H1 (cell line): ENCODE measurements around the gene POLR3A. TPM values are rescaled to one million over a fixed set of nuclear protein-coding genes. Genes with fewer than 3 reads are reported as not detected.

ENCODE experiments used
- CTCF ChIA-PET: fragments of 300-600 bp; sonication (Branson Sonifier 250); formaldehyde crosslinking; loops from one replicate; lab custom pipeline; 2021; ENCODE audit not compliant: partially characterized antibody; lab: Charles Lee
- POLR2A ChIA-PET: fragments of 300-600 bp; sonication (Branson Sonifier 250); formaldehyde crosslinking; loops from one replicate; lab custom pipeline; 2021; ENCODE audit warnings: inconsistent platforms; ENCODE audit not compliant: partially characterized antibody; lab: Charles Lee
- DNase-seq, 2 experiments: peaks; one replicate each; pipeline versions ENCODE4 v3.0.0 to v3.0.0-alpha.2; 2010 to 2022; ENCODE audit warnings: low spot score in 2 of 2, low read depth in 1 of 2, mixed read lengths in 1 of 2
- FAIRE-seq: peaks from 2 replicates; lab custom pipeline; 2011; peaks lifted over from hg19 to GRCh38; lab: Jason Lieb, UNC
- H2AFZ ChIP-seq: 2 replicates; pipeline ENCODE4 v1.8.1; 2012; ENCODE audit warnings: low read length, inconsistent platforms
- H2AK5ac ChIP-seq: 2 replicates; pipeline ENCODE4 v1.6.1; 2013; ENCODE audit warnings: low read depth, low read length
- H2BK120ac ChIP-seq: replicated peaks from 2 replicates; pipeline ENCODE3; 2013; ENCODE audit warnings: low read depth, low read length, inconsistent platforms
- H2BK12ac ChIP-seq: 2 replicates; pipeline ENCODE4 v1.6.1; 2013; ENCODE audit warnings: low read depth, low read length
- H2BK15ac ChIP-seq: 2 replicates; pipeline ENCODE4 v1.6.1; 2013; ENCODE audit warnings: low read length
- H2BK20ac ChIP-seq: 2 replicates; pipeline ENCODE4 v1.6.1; 2013; ENCODE audit warnings: low read length
- H2BK5ac ChIP-seq: 2 replicates; pipeline ENCODE4 v1.6.1; 2013; ENCODE audit warnings: low read depth, low read length
- H3K14ac ChIP-seq: 2 replicates; pipeline ENCODE4 v1.6.1; 2013; ENCODE audit warnings: inconsistent platforms; ENCODE audit not compliant: insufficient read length
- H3K18ac ChIP-seq: 2 replicates; pipeline ENCODE4 v1.6.1; 2013; ENCODE audit warnings: low read length; ENCODE audit errors: extremely low read depth
- H3K23ac ChIP-seq: 2 replicates; pipeline ENCODE4 v1.6.1; 2013; ENCODE audit warnings: inconsistent platforms; ENCODE audit not compliant: insufficient read length
- H3K23me2 ChIP-seq: 2 replicates; pipeline ENCODE4 v1.6.1; 2013; ENCODE audit warnings: low read depth, low read length
- H3K27ac ChIP-seq: 2 replicates; pipeline ENCODE4 v1.6.1; 2011; ENCODE audit warnings: low read depth, low read length, inconsistent platforms
- H3K27me3 ChIP-seq, 4 experiments: replicated peaks in 1 of 4; 1 replicate in 1 of 4; 2 replicates in 3 of 4; pipeline versions ENCODE4 v1.6.1 to v1.8.1; 2011 to 2013; ENCODE audit warnings: low read length in 3 of 4, mild to moderate bottlenecking in 3 of 4, inconsistent platforms in 2 of 4, mixed read lengths in 2 of 4, moderate library complexity in 1 of 4; ENCODE audit not compliant: control insufficient read depth in 3 of 4, insufficient read depth in 3 of 4; ENCODE audit errors: extremely low read depth in 1 of 4
- H3K36me3 ChIP-seq, 4 experiments: 2 replicates each; pipeline versions ENCODE4 v1.6.1 to v1.8.1; 2011 to 2013; ENCODE audit warnings: mild to moderate bottlenecking in 4 of 4, low read length in 3 of 4, moderate library complexity in 2 of 4, control low read depth in 1 of 4, inconsistent platforms in 1 of 4; ENCODE audit not compliant: insufficient read depth in 4 of 4, control insufficient read depth in 2 of 4
- H3K4ac ChIP-seq: replicated peaks from 2 replicates; pipeline ENCODE3; 2013; ENCODE audit warnings: low read length, low read depth, mixed read lengths, inconsistent platforms; ENCODE audit not compliant: insufficient read length
- H3K4me1 ChIP-seq, 4 experiments: replicated peaks in 1 of 4; 1 replicate in 1 of 4; 2 replicates in 3 of 4; pipeline versions ENCODE4 v1.6.1 to v1.8.1; 2011 to 2013; ENCODE audit warnings: low read length in 3 of 4, inconsistent platforms in 2 of 4, mixed read lengths in 1 of 4; ENCODE audit not compliant: insufficient read depth in 4 of 4, control insufficient read depth in 3 of 4
- H3K4me2 ChIP-seq, 2 experiments: 2 replicates each; pipeline versions ENCODE4 v1.6.1 to v1.8.1; 2011 to 2013; ENCODE audit warnings: low read depth in 2 of 2, low read length in 2 of 2, control low read depth in 1 of 2, inconsistent platforms in 1 of 2, mild to moderate bottlenecking in 1 of 2; ENCODE audit not compliant: insufficient read depth in 1 of 2
- H3K4me3 ChIP-seq, 4 experiments: fragments of 200-600, 300-600 bp in 1 of 4; sonication (generic), shearing (Covaris generic), sonication (Bioruptor Twin) in 1 of 4; 2 replicates each; pipeline versions ENCODE4 v1.5.1 to v1.8.1; 2011 to 2016; ENCODE audit warnings: low read length in 4 of 4, low read depth in 3 of 4, control low read depth in 2 of 4, inconsistent platforms in 2 of 4, mild to moderate bottlenecking in 2 of 4, mixed read lengths in 1 of 4, moderate library complexity in 1 of 4; ENCODE audit not compliant: insufficient read depth in 2 of 4; ENCODE audit errors: extremely low read depth in 1 of 4
- H3K56ac ChIP-seq: replicated peaks from 2 replicates; pipeline ENCODE3; 2013; ENCODE audit warnings: low read depth, mild to moderate bottlenecking, mixed read lengths, low read length, inconsistent platforms; ENCODE audit not compliant: insufficient read length
- H3K79me1 ChIP-seq: 2 replicates; pipeline ENCODE4 v1.6.1; 2013; ENCODE audit warnings: low read depth, low read length, control low read depth
- H3K79me2 ChIP-seq, 2 experiments: 2 replicates each; pipeline versions ENCODE4 v1.6.1 to v1.8.1; 2012 to 2013; ENCODE audit warnings: low read length in 2 of 2, mild to moderate bottlenecking in 2 of 2, inconsistent platforms in 1 of 2; ENCODE audit not compliant: insufficient read depth in 2 of 2, control insufficient read depth in 1 of 2
- H3K9ac ChIP-seq, 4 experiments: replicated peaks in 1 of 4; 1 replicate in 1 of 4; 2 replicates in 3 of 4; pipeline versions ENCODE4 v1.6.1 to v1.8.1; 2011 to 2013; ENCODE audit warnings: low read depth in 3 of 4, low read length in 3 of 4, control low read depth in 2 of 4, mild to moderate bottlenecking in 2 of 4, moderate library complexity in 2 of 4, inconsistent platforms in 1 of 4; ENCODE audit errors: extremely low read depth in 1 of 4
- H3K9me3 ChIP-seq, 2 experiments: 2 replicates each; pipeline versions ENCODE4 v1.6.1 to v1.8.1; 2012 to 2013; ENCODE audit warnings: mild to moderate bottlenecking in 2 of 2, moderate library complexity in 2 of 2, control low read depth in 1 of 2, inconsistent platforms in 1 of 2, low read depth in 1 of 2, low read length in 1 of 2, mixed read lengths in 1 of 2; ENCODE audit not compliant: insufficient read depth in 2 of 2
- H4K20me1 ChIP-seq, 2 experiments: replicated peaks in 1 of 2; 2 replicates each; pipeline versions ENCODE3 to v1.8.1; 2011 to 2013; ENCODE audit warnings: inconsistent platforms in 2 of 2, low read length in 2 of 2, mild to moderate bottlenecking in 1 of 2; ENCODE audit not compliant: insufficient read depth in 2 of 2, control insufficient read depth in 1 of 2
- H4K5ac ChIP-seq: 2 replicates; pipeline ENCODE4 v1.6.1; 2013; ENCODE audit warnings: low read length, low read depth, mixed read lengths, inconsistent platforms; ENCODE audit not compliant: insufficient read length
- H4K8ac ChIP-seq: 2 replicates; pipeline ENCODE4 v1.8.0; 2013; ENCODE audit warnings: mild to moderate bottlenecking, moderate library complexity, low read length, inconsistent platforms; ENCODE audit not compliant: insufficient read depth; ENCODE audit errors: extremely low read depth
- H4K91ac ChIP-seq: replicated peaks from 2 replicates; pipeline ENCODE3; 2013; ENCODE audit warnings: low read length, mixed read lengths, inconsistent platforms; ENCODE audit not compliant: insufficient read length
- ASH2L ChIP-seq: fragments of 200-600, 300-600 bp; sonication (generic); IDR thresholded peaks from one replicate; pipeline ENCODE4 v1.7.1; 2017; ENCODE audit warnings: low read length
- BCL11A ChIP-seq, 2 experiments: IDR thresholded peaks; one replicate each; pipeline ENCODE4 v1.6.1; 2011; ENCODE audit warnings: low read depth in 2 of 2, low read length in 2 of 2, mild to moderate bottlenecking in 2 of 2
- PHF8 ChIP-seq: fragments of 200-600 bp; sonication (generic); conservative IDR thresholded peaks from 2 replicates; pipeline ENCODE4 v1.7.1; 2012; ENCODE audit warnings: low read depth, mild to moderate bottlenecking, inconsistent platforms, low read length, moderate library complexity
- POLR2A ChIP-seq, 2 experiments: IDR thresholded peaks; 1 replicate in 1 of 2; 2 replicates in 1 of 2; pipeline ENCODE4 v1.6.1; 2011; ENCODE audit warnings: low read depth in 2 of 2, low read length in 2 of 2, mild to moderate bottlenecking in 2 of 2; ENCODE audit errors: control extremely low read depth in 1 of 2
- RBBP5 ChIP-seq: IDR thresholded peaks from 2 replicates; pipeline ENCODE4 v1.7.1; 2012; ENCODE audit warnings: low read depth, mild to moderate bottlenecking, inconsistent platforms, low read length, moderate library complexity, borderline replicate concordance
- SAP30 ChIP-seq: fragments of 300-600 bp; sonication (generic); IDR thresholded peaks from 2 replicates; pipeline ENCODE4 v1.7.1; 2012; ENCODE audit warnings: low read length, moderate library complexity, mild to moderate bottlenecking, inconsistent platforms; ENCODE audit not compliant: insufficient read depth, insufficient replicate concordance
- TCF12 ChIP-seq: IDR thresholded peaks from 2 replicates; pipeline ENCODE4 v1.6.1; 2011; ENCODE audit warnings: low read depth, mild to moderate bottlenecking, low read length
- WGBS, 2 experiments: shearing (Covaris generic) in 1 of 2; methylation state at CpG; one replicate each; pipeline versions ENCODE4 v1.1.6 to v1.1.7; 2013 to 2015; ENCODE audit warnings: low lambda C conversion rate in 2 of 2, mixed read lengths in 2 of 2, inconsistent platforms in 1 of 2, low coverage in 1 of 2, missing lambda C conversion rate in 1 of 2; ENCODE audit not compliant: insufficient replicate concordance in 2 of 2, insufficient coverage in 1 of 2, insufficient read length in 1 of 2; ENCODE audit errors: extremely low coverage in 1 of 2, missing lambda C conversion rate in 1 of 2; 5-methylcytosine and 5-hydroxymethylcytosine counted together
- polyA plus RNA-seq, 7 experiments: library from polyadenylated mRNA; depleted of rRNA in 3 of 7; stranded (reverse) in 5 of 7; unstranded in 2 of 7; fragments of >200 nt in 5 of 7; fragments of 200-250 nt in 2 of 7; gene quantifications; 1 replicate in 5 of 7; 2 replicates in 1 of 7; 4 replicates in 1 of 7; pipeline versions ENCODE4 v1.2.1 to v1.2.3, GENCODE V29; 2011 to 2013; ENCODE audit warnings: missing spikeins in 2 of 7, mixed read lengths in 2 of 7
- total RNA-seq: library from RNA; stranded (reverse); fragmentation: NEBNext Ultra II Directional; extraction: Animal tissue kit (Norgen Biotek cat#: 25700); gene quantifications from 2 replicates; pipeline ENCODE4 v1.2.1, GENCODE V29; 2021
- TF ChIP-seq, protein P1 (sequence below): IDR thresholded peaks from 2 replicates; pipeline ENCODE4 v1.6.1; 2011; ENCODE audit warnings: low read length, improper control_type of control experiment

Gene POLR3A
- total and polyA plus RNA-seq, 2 of the 8 experiments (the other 6 are each of a cell fraction or from before 2014, with no cell fraction given) = 11.3 to 38.6 TPM

DNA sequence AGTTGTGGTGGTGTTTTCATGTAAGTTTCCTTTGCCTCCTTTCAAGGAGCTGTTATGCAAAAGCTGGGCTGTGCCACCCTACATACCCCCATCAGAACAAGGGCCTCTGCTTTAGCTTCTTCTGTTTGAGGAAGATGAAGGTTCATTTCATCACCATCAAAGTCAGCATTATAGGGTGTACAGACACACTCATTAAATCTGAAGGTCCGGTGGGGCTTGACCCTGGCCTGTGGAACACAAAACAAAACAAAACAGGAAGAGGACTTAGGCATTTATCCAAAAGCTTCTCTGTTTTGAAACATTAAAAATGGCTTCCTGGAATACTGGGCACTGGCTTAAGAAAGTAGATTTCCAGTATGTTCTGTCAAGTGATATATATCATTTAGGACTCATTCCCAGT lies 15.8 kb downstream of the POLR3A start:
- H2BK12ac ChIP-seq = no peak overlapping the region
- H2AFZ ChIP-seq = no peak overlapping the region
- H4K8ac ChIP-seq = no peak overlapping the region
- no peaks in the 10 kb centered on the region; the same call in 1 of the 2 replicates for H3K79me1 ChIP-seq
- no peaks in the 10 kb centered on the region for H3K4me1 ChIP-seq
- H2BK20ac ChIP-seq = no peak overlapping the region
- no peak overlapping the region for H3K56ac ChIP-seq
- no peak overlapping the region for H3K23ac ChIP-seq
- no peak overlapping the region for H4K5ac ChIP-seq
- no peak overlapping the region for H3K4me3 ChIP-seq
- no peak overlapping the region for H2BK120ac ChIP-seq
- no peak overlapping the region for H4K91ac ChIP-seq
- H4K20me1 ChIP-seq = peaks cover 0 to 1% of the 10 kb centered on the region in 2 experiments
- no peak overlapping the region for H3K14ac ChIP-seq
- 100% methylated on average over 1 of the region's 1 CpG; no CpG with 5 or more reads in 1 of the 2 experiments for WGBS, 2 experiments
- POLR2A ChIA-PET = no interaction called here
- no peak overlapping the region for H3K4me2 ChIP-seq
- DNase-seq = no peak
- H3K4ac ChIP-seq = no peak overlapping the region
- H3K27me3 ChIP-seq = no peaks in the 10 kb centered on the region
- no peak overlapping the region for H2BK15ac ChIP-seq
- peaks cover 27 to 85% (median 72%) of the 10 kb centered on the region in 4 experiments for H3K36me3 ChIP-seq
- no peak overlapping the region for H2AK5ac ChIP-seq
- H3K9ac ChIP-seq = no peak overlapping the region
- CTCF ChIA-PET = interaction anchor here (0.9 to 1.6 kb wide), 2 partner anchors 26 to 39 kb away, joined by 3 to 4 read pairs; no protein-coding TSS in a partner anchor
- H3K27ac ChIP-seq = no peak overlapping the region
- no peaks in the 10 kb centered on the region for H3K9me3 ChIP-seq
- no peaks in the 10 kb centered on the region for H3K23me2 ChIP-seq
- H3K79me2 ChIP-seq = no peaks in the 10 kb centered on the region
- FAIRE-seq = no peak
- H3K18ac ChIP-seq = no peak overlapping the region
- no peak overlapping the region for H2BK5ac ChIP-seq
- TF ChIP-seq, protein P1, sequence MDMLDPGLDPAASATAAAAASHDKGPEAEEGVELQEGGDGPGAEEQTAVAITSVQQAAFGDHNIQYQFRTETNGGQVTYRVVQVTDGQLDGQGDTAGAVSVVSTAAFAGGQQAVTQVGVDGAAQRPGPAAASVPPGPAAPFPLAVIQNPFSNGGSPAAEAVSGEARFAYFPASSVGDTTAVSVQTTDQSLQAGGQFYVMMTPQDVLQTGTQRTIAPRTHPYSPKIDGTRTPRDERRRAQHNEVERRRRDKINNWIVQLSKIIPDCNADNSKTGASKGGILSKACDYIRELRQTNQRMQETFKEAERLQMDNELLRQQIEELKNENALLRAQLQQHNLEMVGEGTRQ = no peak
- TF ChIP-seq BCL11A (IDR thresholded peaks at IDR 0.05; ENCODE audit: low read depth in 2 of 2, low read length in 2 of 2) = no peak
- TF ChIP-seq TCF12 = no peak
- no peak for TF ChIP-seq POLR2A (IDR thresholded peaks at IDR 0.05; ENCODE audit: control extremely low read depth in 1 of 2, low read depth in 2 of 2, low read length in 2 of 2)
- no peak for TF ChIP-seq RBBP5
- no peak for TF ChIP-seq PHF8
- TF ChIP-seq ASH2L = no peak
- no peak for TF ChIP-seq SAP30
